HUES64 (cell line): ENCODE results near the gene PTP4A2. TPM values are rescaled to one million over a fixed set of nuclear protein-coding genes. Genes with fewer than 3 reads are reported as not detected.

Experiments
- H3K27ac ChIP-seq: 2 replicates; pipeline ENCODE4 v1.7.0; 2013; ENCODE audit warnings: low read depth, low read length, inconsistent platforms
- H3K27me3 ChIP-seq: 2 replicates; pipeline ENCODE4 v1.6.1; 2013; ENCODE audit warnings: mild to moderate bottlenecking, low read length; ENCODE audit not compliant: insufficient read depth
- H3K36me3 ChIP-seq: 2 replicates; pipeline ENCODE4 v1.6.1; 2013; ENCODE audit warnings: mild to moderate bottlenecking, low read length; ENCODE audit not compliant: insufficient read depth
- H3K4me1 ChIP-seq: 2 replicates; pipeline ENCODE4 v1.6.1; 2013; ENCODE audit warnings: mild to moderate bottlenecking, low read length, moderate library complexity; ENCODE audit not compliant: insufficient read depth
- H3K4me3 ChIP-seq: 2 replicates; pipeline ENCODE4 v1.5.1; 2013; ENCODE audit warnings: mild to moderate bottlenecking, low read length, moderate library complexity
- H3K9ac ChIP-seq: 2 replicates; pipeline ENCODE4 v1.6.1; 2013; ENCODE audit warnings: mild to moderate bottlenecking, low read depth, low read length
- H3K9me3 ChIP-seq: 2 replicates; pipeline ENCODE4 v1.6.1; 2013; ENCODE audit warnings: low read depth, low read length; ENCODE audit not compliant: insufficient read depth
- WGBS: fragments of 150-250, 120-280 bp; methylation state at CpG from one replicate; pipeline ENCODE4 v1.1.7; 2013; ENCODE audit warnings: missing lambda C conversion rate; 5-methylcytosine and 5-hydroxymethylcytosine counted together
- polyA plus RNA-seq, 2 experiments: library from polyadenylated mRNA; stranded (reverse); fragments of 50-300 nt; gene quantifications; one replicate each; pipeline ENCODE4 v1.2.3, GENCODE V29; 2013

PTP4A2 gene
- polyA plus RNA-seq (2013, experiment 1 of 2), result 155 TPM
- polyA plus RNA-seq (2013, experiment 2 of 2), result 148 TPM

DNA sequence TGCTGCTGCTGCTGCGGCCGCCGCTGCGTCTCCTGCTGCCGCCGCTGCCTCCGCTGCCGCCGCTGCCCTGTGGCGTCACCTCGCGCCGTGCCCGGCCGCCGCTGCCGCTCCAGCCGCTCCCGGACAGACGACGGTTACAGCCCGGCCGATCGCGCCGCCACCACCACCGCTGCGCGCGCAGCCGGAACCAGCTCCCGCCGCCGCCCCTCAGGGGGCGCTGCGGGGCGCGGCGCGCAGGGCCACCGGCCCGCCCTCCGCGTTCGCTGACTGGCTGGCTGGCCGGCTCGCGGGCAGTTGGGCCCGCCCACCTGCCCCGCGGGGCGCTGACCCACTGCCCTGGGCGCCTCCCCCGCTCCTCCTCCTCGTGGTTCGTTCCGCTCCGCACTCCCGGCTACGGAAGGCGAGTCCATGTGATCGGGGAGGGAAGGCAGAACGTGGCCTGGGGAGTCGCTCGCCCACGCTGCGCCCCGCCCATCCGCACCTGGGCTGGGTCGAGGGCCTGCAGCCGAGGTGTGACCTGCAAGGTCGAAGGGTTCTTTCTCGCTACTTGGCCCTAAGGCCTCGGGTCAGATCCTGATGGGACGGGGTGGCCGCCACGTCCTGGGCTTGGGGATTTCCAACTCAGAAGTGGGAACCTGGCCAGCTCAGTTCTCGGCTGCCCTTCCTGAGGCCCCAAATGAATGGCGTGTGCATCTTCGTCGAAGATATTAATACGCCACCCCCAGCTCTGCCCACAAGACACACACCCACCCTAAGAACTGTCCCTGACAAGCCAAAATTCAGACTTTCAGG lies at the start of gene PTP4A2:
Gene PTP4A2, minus strand, starts transcription at position 185 of the 792 bp plus-strand sequence. CDS start 19,303 bp downstream, outside the sequence.
- peak within 1 kb of the TSS; percentile 68; the same call in 1 of the 2 replicates for H3K27ac ChIP-seq
- WGBS, result 7% methylated on average over 82 of the region's 82 CpGs

DNA sequence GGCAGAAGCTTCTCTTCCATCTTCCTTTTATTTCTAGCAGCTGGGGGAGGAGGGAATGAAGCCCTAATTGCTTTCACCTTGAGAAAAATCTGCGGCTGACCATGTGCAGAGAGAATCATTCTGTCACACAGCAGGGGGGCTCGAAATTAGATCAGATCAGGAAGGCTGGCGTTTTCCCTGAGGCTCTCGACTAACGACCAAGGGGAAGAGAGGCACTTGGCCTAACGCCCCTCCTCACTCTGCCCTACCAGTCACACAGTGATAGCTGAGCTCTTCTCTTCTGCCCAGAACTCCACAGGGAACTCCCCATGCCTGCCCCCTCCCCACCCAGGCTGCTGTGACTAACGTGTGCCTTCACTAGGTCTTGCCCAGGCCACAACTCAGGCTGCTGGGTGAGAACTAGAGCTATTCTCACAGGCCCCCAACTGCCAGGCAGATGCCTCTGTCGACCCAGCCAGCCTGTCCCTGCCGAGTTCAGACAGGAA lies 49.0 kb upstream of the PTP4A2 start:
- Histone ChIP-seq H3K36me3 (no peaks in the 10 kb centered on the region), H3K4me1 (peaks cover 12% of the 10 kb centered on the region), H3K9me3 (no peaks in the 10 kb centered on the region), H3K27ac (no peak overlapping the region), H3K27me3 (no peaks in the 10 kb centered on the region), H3K4me3 (no peak overlapping the region), H3K9ac (no peak overlapping the region)
- WGBS, result 34% methylated on average over 9 of the region's 9 CpGs

More for the DNA sequence above, at the start of gene PTP4A2:
- H3K9me3 ChIP-seq, result no peaks in the 10 kb centered on the region
- H3K4me1 ChIP-seq, result peaks cover 41% of the 10 kb centered on the region
- H3K36me3 ChIP-seq, result no peaks in the 10 kb centered on the region
- no peaks in the 10 kb centered on the region for H3K27me3 ChIP-seq
- H3K4me3 ChIP-seq, result peak within 1 kb of the TSS; percentile 82
- peak within 1 kb of the TSS; percentile 76 for H3K9ac ChIP-seq

DNA sequence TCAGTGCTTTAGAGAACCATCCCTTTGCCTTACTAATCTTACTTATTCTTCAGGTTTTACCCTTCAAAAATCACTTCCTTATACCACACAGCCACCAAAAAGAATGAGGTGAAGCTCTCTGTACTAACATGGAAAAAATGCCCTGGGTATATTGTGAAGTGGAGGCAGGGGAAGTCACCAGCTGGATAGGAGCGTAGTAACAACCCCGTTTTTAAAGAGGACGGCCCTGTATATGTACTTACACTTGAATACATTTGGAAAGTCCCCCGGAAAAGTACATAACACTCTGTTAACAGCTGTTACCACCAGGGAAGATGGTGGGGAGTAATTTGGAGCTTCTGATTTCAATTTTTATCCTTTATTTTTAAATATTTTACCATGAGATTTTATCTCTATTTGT lies 47.3 kb upstream of the PTP4A2 start:
- no peak overlapping the region for H3K4me3 ChIP-seq
- 71% methylated on average over 3 of the region's 4 CpGs for WGBS
- H3K36me3 ChIP-seq, result no peaks in the 10 kb centered on the region
- H3K27ac ChIP-seq, result no peak overlapping the region
- H3K4me1 ChIP-seq, result peaks cover 12% of the 10 kb centered on the region
- H3K9ac ChIP-seq, result no peak overlapping the region
- H3K27me3 ChIP-seq, result no peaks in the 10 kb centered on the region
- no peaks in the 10 kb centered on the region for H3K9me3 ChIP-seq

GRCh38 chr1:31984419-31985347 lies 46.5 kb upstream of the PTP4A2 start:
- no peaks in the 10 kb centered on the region for H3K27me3 ChIP-seq
- no peak overlapping the region for H3K27ac ChIP-seq
- peaks cover 12% of the 10 kb centered on the region for H3K4me1 ChIP-seq
- no peak overlapping the region for H3K9ac ChIP-seq
- no peak overlapping the region for H3K4me3 ChIP-seq
- no peaks in the 10 kb centered on the region for H3K9me3 ChIP-seq
- no peaks in the 10 kb centered on the region for H3K36me3 ChIP-seq
- 73% methylated on average over 2 of the region's 6 CpGs for WGBS

GRCh38 chr1:31981972-31982371 lies 43.8 kb upstream of the PTP4A2 start:
- no peaks in the 10 kb centered on the region for H3K36me3 ChIP-seq
- no peak overlapping the region for H3K4me3 ChIP-seq
- no peak overlapping the region for H3K9ac ChIP-seq
- peaks cover 6% of the 10 kb centered on the region; the same call in 1 of the 2 replicates for H3K4me1 ChIP-seq
- H3K27ac ChIP-seq, result no peak overlapping the region
- H3K27me3 ChIP-seq, result no peaks in the 10 kb centered on the region
- 81% methylated on average over 3 of the region's 3 CpGs for WGBS
- H3K9me3 ChIP-seq, result no peaks in the 10 kb centered on the region

DNA sequence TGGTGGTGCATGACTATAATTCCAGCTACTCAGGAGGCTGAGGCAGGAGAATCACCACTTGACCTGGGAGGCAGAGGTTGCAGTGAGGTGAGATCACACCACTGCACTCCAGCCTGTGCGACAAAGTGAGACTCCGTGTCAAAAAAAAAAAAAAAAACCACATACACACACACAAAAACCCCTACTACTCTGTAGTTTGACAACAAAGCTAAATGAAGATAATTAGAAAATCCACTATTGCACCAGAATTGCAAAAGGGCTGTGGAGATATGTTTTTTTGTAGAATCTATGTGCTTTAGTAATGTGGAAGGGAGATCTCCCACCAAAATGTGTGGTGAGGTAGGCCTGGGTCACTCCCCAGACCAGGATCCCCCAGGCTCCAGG lies 43.3 kb upstream of the PTP4A2 start:
- Histone ChIP-seq H3K4me1 (0 out of 2 replicates have a peak, but pooled peaks cover 4% of the 10 kb centered on the region), H3K9me3 (no peaks in the 10 kb centered on the region), H3K27ac (no peak overlapping the region), H3K9ac (no peak overlapping the region), H3K27me3 (no peaks in the 10 kb centered on the region), H3K4me3 (no peak overlapping the region), H3K36me3 (no peaks in the 10 kb centered on the region)
- 100% methylated on average over 2 of the region's 2 CpGs for WGBS

DNA sequence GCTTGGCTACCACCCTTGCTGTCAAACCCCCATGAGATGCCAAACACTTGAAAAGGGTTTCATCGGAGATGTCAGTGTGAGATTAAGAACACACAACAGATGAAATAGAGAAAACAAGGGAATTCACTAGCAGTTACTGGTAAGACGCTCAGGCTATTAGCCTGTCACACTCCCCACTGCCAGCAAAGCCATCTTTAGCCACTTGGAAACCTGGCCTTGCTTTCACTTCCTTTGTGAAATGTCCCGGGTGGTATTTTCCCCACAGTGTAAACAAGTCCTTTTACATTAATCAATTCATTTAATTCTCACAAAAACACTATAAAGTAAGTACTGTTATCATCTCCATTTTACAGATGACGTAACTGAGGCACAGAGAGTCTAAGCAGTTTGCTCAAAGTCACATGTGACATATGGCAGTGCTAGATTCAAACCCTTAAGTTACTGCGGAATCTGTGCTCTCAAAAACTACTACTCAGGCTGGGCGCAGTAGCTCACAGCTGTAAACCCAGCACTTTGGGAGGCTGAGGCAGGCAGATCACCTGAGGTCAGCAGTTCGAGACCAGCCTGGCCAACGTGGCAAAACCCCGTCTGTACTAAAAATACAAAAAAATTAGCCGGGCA lies 42.8 kb upstream of the PTP4A2 start:
- Histone ChIP-seq H3K9me3 (no peaks in the 10 kb centered on the region), H3K36me3 (no peaks in the 10 kb centered on the region), H3K27ac (no peak overlapping the region), H3K9ac (no peak overlapping the region), H3K4me3 (no peak overlapping the region), H3K27me3 (no peaks in the 10 kb centered on the region), H3K4me1 (0 out of 2 replicates have a peak, but pooled peaks cover 4% of the 10 kb centered on the region)
- WGBS, result 90% methylated on average over 10 of the region's 10 CpGs

GRCh38 chr1:31978843-31979400 lies 40.8 kb upstream of the PTP4A2 start:
- no peak overlapping the region for H3K4me3 ChIP-seq
- H3K9me3 ChIP-seq, result no peaks in the 10 kb centered on the region
- H3K36me3 ChIP-seq, result no peaks in the 10 kb centered on the region
- H3K27me3 ChIP-seq, result no peaks in the 10 kb centered on the region
- H3K4me1 ChIP-seq, result no peaks in the 10 kb centered on the region
- H3K9ac ChIP-seq, result 0 out of 2 replicates have a peak overlapping the region, but pooled peaks have one; percentile 12
- H3K27ac ChIP-seq, result no peak overlapping the region
- 80% methylated on average over 4 of the region's 4 CpGs for WGBS

GRCh38 chr1:31977385-31978131 lies 39.4 kb upstream of the PTP4A2 start:
- Histone ChIP-seq H3K4me3 (no peak overlapping the region), H3K36me3 (no peaks in the 10 kb centered on the region), H3K9ac (no peak overlapping the region), H3K27ac (no peak overlapping the region), H3K27me3 (no peaks in the 10 kb centered on the region), H3K4me1 (no peaks in the 10 kb centered on the region), H3K9me3 (no peaks in the 10 kb centered on the region)
- 81% methylated on average over 6 of the region's 6 CpGs for WGBS

- Histone ChIP-seq H3K9ac (no peak overlapping the region), H3K4me3 (no peak overlapping the region), H3K27ac (no peak overlapping the region), H3K4me1 (no peaks in the 10 kb centered on the region), H3K27me3 (no peaks in the 10 kb centered on the region), H3K9me3 (no peaks in the 10 kb centered on the region), H3K36me3 (no peaks in the 10 kb centered on the region)
- WGBS, result 98% methylated on average over 1 of the region's 1 CpG
Observed at GRCh38 chr1:31976401-31976800, 38.2 kb upstream of the PTP4A2 start.
